Liver (tissue), 9 donors: ENCODE results near the gene OTUD1. TPM values are rescaled to one million over a fixed set of nuclear protein-coding genes. Genes with fewer than 3 reads are reported as not detected.

Experiments used
- DNase-seq: peaks from one replicate; pipeline ENCODE4 v3.0.0-alpha.2; 2017; ENCODE audit warnings: low spot score
- H3K27ac ChIP-seq, 2 donors: one replicate each; pipeline ENCODE4 v1.7.0; 2013; ENCODE audit warnings: inconsistent platforms in 2 of 2, low read length in 2 of 2, control low read depth in 1 of 2, low read depth in 1 of 2, mild to moderate bottlenecking in 1 of 2
- H3K27me3 ChIP-seq, 4 donors: one replicate each; pipeline versions ENCODE4 v1.6.1 to v1.7.0; 2013; ENCODE audit warnings: low read length in 3 of 4, inconsistent platforms in 1 of 4, mild to moderate bottlenecking in 1 of 4, moderate library complexity in 1 of 4; ENCODE audit not compliant: control insufficient read depth in 4 of 4, insufficient read depth in 4 of 4
- H3K36me3 ChIP-seq, 4 donors: one replicate each; pipeline versions ENCODE4 v1.6.1 to v1.7.0; 2013; ENCODE audit warnings: low read length in 3 of 4, mild to moderate bottlenecking in 3 of 4, low read depth in 1 of 4, moderate library complexity in 1 of 4; ENCODE audit not compliant: control insufficient read depth in 4 of 4, insufficient read depth in 3 of 4
- H3K4me1 ChIP-seq, 4 donors: one replicate each; pipeline versions ENCODE4 v1.6.1 to v1.7.0; 2013; ENCODE audit warnings: low read length in 3 of 4, mild to moderate bottlenecking in 3 of 4, moderate library complexity in 1 of 4; ENCODE audit not compliant: control insufficient read depth in 4 of 4, insufficient read depth in 4 of 4
- H3K4me3 ChIP-seq, 3 donors: one replicate each; pipeline versions ENCODE4 v1.6.1 to v1.7.0; 2013; ENCODE audit warnings: low read length in 3 of 3, control low read depth in 1 of 3, low read depth in 1 of 3, mild to moderate bottlenecking in 1 of 3
- H3K9ac ChIP-seq, 2 donors: one replicate each; pipeline ENCODE4 v1.7.0; 2013; ENCODE audit warnings: low read length in 2 of 2, mild to moderate bottlenecking in 2 of 2, moderate library complexity in 2 of 2, control low read depth in 1 of 2, low read depth in 1 of 2
- H3K9me3 ChIP-seq, 4 donors: one replicate each; pipeline versions ENCODE4 v1.6.1 to v1.7.0; 2013; ENCODE audit warnings: low read length in 3 of 4; ENCODE audit not compliant: control insufficient read depth in 4 of 4
- ATF3 ChIP-seq: IDR thresholded peaks from 2 replicates; pipeline ENCODE4 v1.6.1; 2016; ENCODE audit warnings: antibody characterized with exemption
- CTCF ChIP-seq: fragments of 150-350 bp; IDR thresholded peaks from 2 replicates; pipeline ENCODE4 v1.5.1; 2017; ENCODE audit warnings: improper control_type of control experiment, low read depth, low read length; ENCODE audit not compliant: missing input control
- FOXA1 ChIP-seq: IDR thresholded peaks from 2 replicates; pipeline ENCODE4 v1.6.1; 2016; ENCODE audit warnings: antibody characterized with exemption
- FOXA2 ChIP-seq: IDR thresholded peaks from 2 replicates; pipeline ENCODE4 v1.6.1; 2016; ENCODE audit warnings: antibody characterized with exemption
- GABPA ChIP-seq, 2 donors: IDR thresholded peaks in 1 of 2; conservative IDR thresholded peaks in 1 of 2; 2 replicates each; pipeline ENCODE4 v1.6.1; 2016; ENCODE audit warnings: antibody characterized with exemption in 2 of 2, mild to moderate bottlenecking in 1 of 2, moderate library complexity in 1 of 2
- HNF4A ChIP-seq, 2 donors: conservative IDR thresholded peaks; 2 replicates each; pipeline ENCODE4 v1.6.1; 2016; ENCODE audit warnings: antibody characterized with exemption in 2 of 2, mild to moderate bottlenecking in 2 of 2
- NR2F2 ChIP-seq: IDR thresholded peaks from 2 replicates; pipeline ENCODE4 v1.6.1; 2016; ENCODE audit warnings: antibody characterized with exemption
- RAD21 ChIP-seq, 2 donors: IDR thresholded peaks; 2 replicates each; pipeline ENCODE4 v1.6.1; 2016; ENCODE audit warnings: antibody characterized with exemption in 2 of 2, mild to moderate bottlenecking in 2 of 2
- REST ChIP-seq: IDR thresholded peaks from 2 replicates; pipeline ENCODE4 v1.6.1; 2016; ENCODE audit warnings: antibody characterized with exemption, mild to moderate bottlenecking
- RXRA ChIP-seq, 2 donors: IDR thresholded peaks; 2 replicates each; pipeline ENCODE4 v1.6.1; 2017 to 2018; ENCODE audit warnings: antibody characterized with exemption in 2 of 2, mild to moderate bottlenecking in 1 of 2
- SP1 ChIP-seq: IDR thresholded peaks from 2 replicates; pipeline ENCODE4 v1.6.1; 2018; ENCODE audit warnings: antibody characterized with exemption, mild to moderate bottlenecking
- YY1 ChIP-seq: IDR thresholded peaks from 2 replicates; pipeline ENCODE4 v1.6.1; 2016; ENCODE audit warnings: antibody characterized with exemption, mild to moderate bottlenecking
- WGBS: extraction: QIAGEN DNeasy Blood & Tissue Kit; methylation state at CpG from one replicate; pipeline ENCODE4 v1.1.7; 2013; 5-methylcytosine and 5-hydroxymethylcytosine counted together
- polyA plus RNA-seq, 2 donors: library from polyadenylated mRNA; stranded (reverse) in 1 of 2; unstranded in 1 of 2; fragments of 200-250 nt in 1 of 2; fragments of >200 nt in 1 of 2; fragmentation: Nextera tagmentation in 1 of 2; extraction: Ambion mirVana in 1 of 2; gene quantifications; one replicate each; pipeline versions ENCODE4 v1.2.1 to v1.2.3, GENCODE V29; 2013 to 2015
- total RNA-seq, 2 donors: library from RNA; depleted of rRNA; stranded (reverse); fragments of >200 nt; gene quantifications; one replicate each; pipeline ENCODE4 v1.2.3, GENCODE V29; 2014
- donor health status: healthy.
- donor health status: healthy.
- donor health status: healthy.
- donor health status: healthy.
- donor health status: healthy.

Gene OTUD1
- total and polyA plus RNA-seq, 4 donors: 1.5 to 5.9 (median 2.9) TPM

GRCh38 chr10:23421397-23421796, 17.5 kb upstream of the OTUD1 start (continued):
- TF ChIP-seq REST: no peak
- no peak for TF ChIP-seq HNF4A (conservative IDR thresholded peaks at IDR 0.05)
- TF ChIP-seq FOXA1: no peak
- TF ChIP-seq GABPA (IDR thresholded peaks at IDR 0.05 in 1 of 2, conservative IDR thresholded peaks at IDR 0.05 in 1 of 2): no peak

GRCh38 chr10:23422003-23422411, 16.9 kb upstream of the OTUD1 start:
- Histone ChIP-seq H3K27ac (no peak overlapping the region), H3K4me1 (no peaks in the 10 kb centered on the region), H3K9ac (no peak overlapping the region), H3K27me3 (no peaks in the 10 kb centered on the region), H3K36me3 (no peaks in the 10 kb centered on the region), H3K9me3 (no peaks in the 10 kb centered on the region), H3K4me3 (no peak overlapping the region)
- DNase-seq: no peak
- no peak for TF ChIP-seq RXRA (IDR thresholded peaks at IDR 0.05)
- 65% methylated on average over 2 of the region's 2 CpGs for WGBS

GRCh38 chr10:23432166-23432565, 6.7 kb upstream of the OTUD1 start:
- Histone ChIP-seq H3K27ac (no peak overlapping the region), H3K9me3 (no peaks in the 10 kb centered on the region), H3K36me3 (no peaks in the 10 kb centered on the region), H3K27me3 (no peaks in the 10 kb centered on the region), H3K4me3 (no peak overlapping the region), H3K4me1 (no peaks in the 10 kb centered on the region), H3K9ac (no peak overlapping the region)
- WGBS: 50% methylated on average over 1 of the region's 1 CpG
- TF ChIP-seq ATF3 (no peak), NR2F2 (no peak), CTCF (no peak), YY1 (no peak)
- DNase-seq: no peak

GRCh38 chr10:23432639-23433038, 6.2 kb upstream of the OTUD1 start:
- Histone ChIP-seq H3K4me1 (no peaks in the 10 kb centered on the region), H3K36me3 (no peaks in the 10 kb centered on the region), H3K4me3 (no peak overlapping the region), H3K27me3 (no peaks in the 10 kb centered on the region), H3K9ac (no peak overlapping the region), H3K9me3 (no peaks in the 10 kb centered on the region), H3K27ac (no peak overlapping the region)
- no peak for DNase-seq
- TF ChIP-seq ATF3 (no peak), FOXA2 (no peak), SP1 (no peak), RAD21 (IDR thresholded peaks at IDR 0.05) (no peak)
- 86% methylated on average over 3 of the region's 3 CpGs for WGBS
